Skin of body (tissue), 3 donors: ENCODE measurements around the gene ZFC3H1. TPM values are rescaled to one million over a fixed set of nuclear protein-coding genes. Genes with fewer than 3 reads are reported as not detected.
"Not testable (repeated sequence)": the region's sequence is repeated elsewhere in the genome, so short reads cannot be mapped to it uniquely, and the experiment has no call there.

Experiments
- DNase-seq: peaks from one replicate; lab custom pipeline; 2025; lab: John Stamatoyannopoulos, UW
- small RNA-seq: library from RNA; depleted of rRNA; stranded (forward); fragments of <200 nt; gene quantifications from one replicate; pipeline ENCODE3, GENCODE V24; 2014; ENCODE audit warnings: low replicate concordance
- total RNA-seq: library from RNA; depleted of rRNA; stranded (reverse); fragments of >200 nt; gene quantifications from one replicate; pipeline ENCODE4 v1.2.3, GENCODE V29; 2014

The ZFC3H1 gene
- total RNA-seq, 1 donor from 2014 or later, result 76.9 TPM

DNA sequence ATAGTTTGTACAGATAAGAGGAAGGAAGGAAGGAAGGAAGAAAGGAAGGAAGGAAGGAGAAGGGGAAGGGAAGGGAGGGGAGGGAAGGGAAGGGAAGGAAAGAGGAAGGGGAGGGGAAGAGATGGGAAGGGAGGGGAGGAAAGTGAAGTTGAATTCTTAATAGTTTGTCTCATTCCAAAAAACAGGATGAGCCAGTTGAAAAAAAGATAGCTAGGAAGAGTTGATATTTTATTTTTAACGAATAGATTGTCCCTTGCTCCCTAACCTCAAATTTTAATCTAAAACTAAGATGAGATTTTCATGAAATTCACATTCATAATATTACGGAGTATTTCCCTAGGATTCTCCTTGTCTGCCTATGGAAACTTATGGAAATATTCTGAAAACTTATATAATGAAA, 80.7 kb downstream of the ZFC3H1 start:
- no peak for DNase-seq

DNA sequence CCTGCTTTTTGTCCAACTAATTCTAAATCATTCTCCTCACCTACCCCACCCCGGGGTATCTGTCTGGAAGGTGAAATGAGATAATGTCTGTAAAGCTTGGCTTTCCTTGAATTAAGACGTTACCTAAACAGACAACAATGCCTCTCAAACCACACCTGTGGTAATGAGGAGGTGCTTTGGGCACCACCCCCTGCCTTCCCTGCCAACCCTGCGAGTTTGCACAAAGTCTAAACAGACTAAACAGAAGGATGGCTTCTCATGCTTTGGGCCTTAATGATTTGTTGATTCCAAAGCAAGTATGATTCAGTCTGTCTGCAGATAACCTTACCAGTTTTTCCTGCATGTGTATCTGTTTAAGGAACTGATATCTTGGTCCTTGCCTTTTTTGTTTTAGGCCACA, 82.4 kb downstream of the ZFC3H1 start:
- DNase-seq, result no peak

DNA sequence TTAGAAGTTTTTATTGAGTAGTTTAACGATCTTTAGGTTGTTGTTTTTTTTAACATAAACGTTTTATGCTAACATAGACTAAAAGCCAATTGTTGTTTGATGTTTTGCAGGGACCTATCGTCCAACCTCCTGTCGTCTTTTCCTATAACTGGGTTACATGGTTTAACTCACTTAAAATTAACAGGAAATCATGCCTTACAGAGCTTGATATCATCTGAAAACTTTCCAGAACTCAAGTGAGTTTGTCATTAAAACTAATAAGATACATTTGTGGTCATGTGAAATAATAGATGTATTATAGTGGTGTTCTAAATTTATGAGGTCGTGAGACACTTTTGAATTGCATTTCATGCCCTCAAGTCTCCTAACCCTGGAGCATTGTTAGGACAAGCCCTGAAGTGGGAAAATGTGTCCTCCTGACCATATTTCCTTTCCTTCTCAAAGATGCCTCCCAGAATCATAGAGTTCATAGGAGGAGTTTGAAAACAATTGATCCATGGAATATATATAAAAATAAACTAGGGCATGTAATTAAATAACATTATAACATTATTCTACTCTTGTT, 84.9 kb downstream of the ZFC3H1 start:
- DNase-seq, result no peak

DNA sequence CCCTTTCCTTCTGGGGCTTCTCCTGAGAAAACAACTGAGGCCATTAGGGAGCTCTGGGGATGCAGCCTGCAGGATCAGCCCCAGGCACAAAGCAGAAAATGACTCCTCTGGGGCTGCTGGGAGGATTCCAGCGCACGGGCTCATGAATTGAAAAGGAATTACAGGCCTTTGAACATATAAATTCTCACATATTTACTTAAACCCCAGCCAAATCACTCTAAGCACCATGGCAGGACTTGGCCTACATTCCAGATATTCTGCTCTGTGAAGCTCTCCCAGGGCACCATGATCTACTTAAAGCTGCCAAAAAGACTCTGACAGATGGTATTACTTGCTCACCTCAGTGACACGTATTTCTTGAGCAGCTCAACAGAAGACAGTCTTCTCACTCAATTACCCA, 87.2 kb downstream of the ZFC3H1 start:
- DNase-seq, result no peak

DNA sequence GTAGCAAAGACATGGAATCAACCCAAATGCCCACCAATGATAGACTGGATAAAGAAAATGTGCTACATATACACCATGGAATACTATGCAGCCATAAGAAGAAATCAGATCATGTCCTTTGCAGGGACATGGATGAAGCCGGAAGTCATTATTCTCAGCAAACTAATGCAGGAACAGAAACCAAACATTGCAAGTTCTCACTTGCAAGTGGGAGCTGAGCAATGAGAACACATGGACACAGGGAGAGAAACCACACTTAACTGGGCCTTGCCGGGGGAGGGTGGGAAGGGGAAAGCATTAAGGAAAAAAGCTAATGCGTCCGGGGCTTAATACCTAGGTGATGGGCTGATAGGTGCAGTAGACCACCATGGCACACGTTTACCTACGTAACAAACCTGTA, 93.8 kb downstream of the ZFC3H1 start:
- DNase-seq, result not testable (repeated sequence)

DNA sequence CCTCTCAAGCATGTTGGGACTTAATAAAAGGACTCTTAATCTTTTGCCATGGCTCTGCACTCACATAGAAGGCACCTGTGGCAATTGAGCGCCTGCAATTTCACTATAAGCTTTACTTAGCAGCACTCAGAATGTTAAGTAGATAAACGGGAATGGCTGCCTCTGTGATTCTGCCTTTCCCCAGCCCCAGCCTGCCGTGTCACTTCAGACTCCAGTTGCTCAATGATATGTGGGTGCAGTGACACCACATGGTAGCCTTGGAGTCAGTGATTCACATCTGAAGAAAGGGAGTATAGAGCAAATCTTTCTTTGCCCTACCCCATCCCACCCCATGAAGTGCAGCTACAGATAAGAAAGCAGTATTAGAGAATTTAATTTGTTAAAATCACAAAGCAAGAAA, 96.1 kb downstream of the ZFC3H1 start:
- DNase-seq, result no peak

DNA sequence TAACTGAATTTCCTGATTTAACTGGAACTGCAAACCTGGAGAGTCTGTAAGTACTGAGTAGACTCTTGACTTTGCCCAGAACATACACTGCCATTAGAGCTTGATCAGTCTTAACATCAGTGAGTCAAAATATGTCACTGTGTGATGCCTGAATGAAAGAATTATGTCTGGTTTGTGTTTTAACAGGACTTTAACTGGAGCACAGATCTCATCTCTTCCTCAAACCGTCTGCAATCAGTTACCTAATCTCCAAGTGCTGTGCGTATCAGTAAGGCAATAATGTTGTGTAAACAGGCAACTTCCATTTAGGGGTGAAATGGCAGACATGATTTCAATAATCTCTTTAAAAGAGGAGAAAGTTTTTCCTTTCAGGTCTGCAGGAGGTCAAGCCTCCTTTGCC, 97.0 kb downstream of the ZFC3H1 start:
- no peak for DNase-seq

DNA sequence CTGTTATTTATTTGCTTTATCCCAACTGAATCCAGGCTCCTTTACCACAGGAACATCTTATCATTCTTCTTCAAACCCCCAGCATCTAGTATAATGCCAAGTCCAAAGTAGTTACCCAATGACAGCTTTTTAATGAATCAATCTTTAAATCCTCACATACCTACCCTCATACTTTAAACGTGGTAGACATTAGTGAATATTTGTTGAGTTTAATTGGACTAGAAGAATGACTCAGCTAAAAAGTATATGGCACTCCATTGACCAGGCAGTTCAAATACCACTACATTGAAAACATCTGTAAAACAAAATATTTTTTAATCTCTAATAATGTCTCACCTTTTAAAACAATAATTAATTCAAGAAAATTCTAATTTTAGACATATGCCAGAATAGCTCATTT, 98.1 kb downstream of the ZFC3H1 start:
- DNase-seq, result no peak

DNA sequence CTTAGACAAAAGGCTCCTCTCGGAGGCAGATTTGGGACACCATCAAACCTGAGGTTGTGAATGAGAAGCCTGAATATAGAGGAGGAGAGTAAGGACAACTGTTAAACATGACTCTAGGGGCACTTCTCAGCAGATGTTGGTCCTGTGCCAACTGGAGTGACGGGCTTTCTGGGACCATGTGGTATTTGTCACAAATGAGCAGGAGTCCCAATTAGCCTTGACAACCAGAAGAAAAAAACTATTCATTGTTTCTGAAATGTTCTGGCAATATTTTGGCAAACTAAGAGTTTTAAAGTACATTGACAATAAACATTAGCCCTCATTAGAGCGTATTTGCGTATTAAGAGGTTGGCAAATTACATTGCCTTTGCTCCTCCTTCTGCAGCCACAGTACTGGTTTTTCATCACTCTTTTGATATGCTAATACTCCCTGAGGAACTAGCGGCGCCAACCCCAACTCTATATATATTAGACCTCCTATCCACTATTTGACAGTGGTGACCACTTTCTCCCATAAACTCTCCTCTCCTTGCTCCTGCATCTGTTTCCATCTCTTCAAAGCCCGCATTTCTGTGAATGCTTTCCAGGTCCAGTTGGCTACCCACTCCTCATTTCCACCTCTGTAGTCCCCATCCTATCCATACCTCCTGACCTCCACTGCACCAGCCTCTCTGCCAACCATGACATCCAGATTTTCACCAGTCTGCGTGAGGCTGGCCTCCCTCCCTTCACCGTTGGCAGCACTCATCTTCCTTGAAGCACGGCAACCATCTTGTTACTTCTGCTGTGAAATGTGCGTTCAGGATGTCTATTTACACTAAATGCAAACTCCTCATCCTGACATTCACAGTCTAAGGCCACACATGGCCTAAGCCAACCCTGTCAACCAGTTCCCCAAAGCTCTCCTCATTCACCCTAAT, 100.7 kb downstream of the ZFC3H1 start:
- DNase-seq, result no peak

Small RNA genes lying within 50 kb of the gene (small RNA-seq; reads per million reads assigned to genes)
- not detected for gene RF00560

Other genes with a start within 250 kb of the ZFC3H1 start
- 13.7 TPM for gene LGR5, start 224.1 kb downstream of the ZFC3H1 start, total RNA-seq
- gene THAP2, start 453 bp upstream of the ZFC3H1 start, total RNA-seq, result 6.1 TPM
- gene TMEM19, start 22.2 kb upstream of the ZFC3H1 start, total RNA-seq, result 36.8 TPM
- 26.7 TPM for gene RAB21, start 91.0 kb upstream of the ZFC3H1 start, total RNA-seq
- 51.3 TPM for gene TBC1D15, start 175.9 kb upstream of the ZFC3H1 start, total RNA-seq